SK-N-SH (cell line): ENCODE data around the gene MAPK14. TPM values are rescaled to one million over a fixed set of nuclear protein-coding genes. Genes with fewer than 3 reads are reported as not detected.
"Not testable (repeated sequence)": the region's sequence is repeated elsewhere in the genome, so short reads cannot be mapped to it uniquely, and the experiment has no call there.

Experiments
- CTCF ChIA-PET: fragments of 300-600, 350-600 bp; formaldehyde crosslinking; extraction: SDS; loops from one replicate; lab custom pipeline; 2021; lab: Yijun Ruan, JAX
- POLR2A ChIA-PET: fragments of 350-600 bp; sonication (Branson Sonifier 250); formaldehyde crosslinking; extraction: SDS; loops from one replicate; lab custom pipeline; 2020; ENCODE audit warnings: antibody characterized with exemption, inconsistent platforms; lab: Yijun Ruan, JAX
- DNase-seq: peaks from one replicate; pipeline ENCODE4 v3.0.0; 2012
- H2AFZ ChIP-seq: fragments of 200-600 bp; sonication (generic); 2 replicates; pipeline ENCODE4 v1.8.1; 2016; ENCODE audit warnings: antibody characterized with exemption, mild to moderate bottlenecking, low read depth
- H3F3A ChIP-seq: fragments of 200-600 bp; sonication (generic); replicated peaks from 2 replicates; pipeline ENCODE3; 2016; ENCODE audit warnings: antibody characterized with exemption, mild to moderate bottlenecking; ENCODE audit not compliant: insufficient read depth
- H3K27ac ChIP-seq, 2 experiments: fragments of 200-500 bp in 1 of 2; fragments of 200-600 bp in 1 of 2; sonication (Bioruptor generic) in 1 of 2; sonication (generic), shearing (Covaris generic) in 1 of 2; 2 replicates each; pipeline versions ENCODE4 v1.5.1 to v1.6.1; 2014 to 2016; ENCODE audit warnings: low read depth in 2 of 2, inconsistent platforms in 1 of 2, low read length in 1 of 2, mild to moderate bottlenecking in 1 of 2, mixed read lengths in 1 of 2
- H3K27me3 ChIP-seq: fragments of 200-600 bp; sonication (generic), shearing (Covaris generic); 2 replicates; pipeline ENCODE4 v1.6.1; 2016; ENCODE audit warnings: mixed run types; ENCODE audit not compliant: insufficient read depth
- H3K36me3 ChIP-seq, 2 experiments: fragments of 200-500 bp in 1 of 2; fragments of 200-600 bp in 1 of 2; sonication (Bioruptor generic) in 1 of 2; sonication (generic) in 1 of 2; replicated peaks in 1 of 2; 2 replicates each; pipeline versions ENCODE3 to v1.5.1; 2014 to 2016; ENCODE audit warnings: low read length in 1 of 2, mild to moderate bottlenecking in 1 of 2; ENCODE audit not compliant: insufficient read depth in 2 of 2, control insufficient read depth in 1 of 2
- H3K4me1 ChIP-seq, 2 experiments: fragments of 200-500 bp in 1 of 2; fragments of 200-600 bp in 1 of 2; sonication (Bioruptor generic) in 1 of 2; sonication (generic), shearing (Covaris generic) in 1 of 2; 2 replicates each; pipeline versions ENCODE4 v1.5.1 to v1.6.1; 2014 to 2016; ENCODE audit warnings: low read depth in 1 of 2, low read length in 1 of 2, mixed run types in 1 of 2; ENCODE audit not compliant: insufficient read depth in 2 of 2, control insufficient read depth in 1 of 2
- H3K4me2 ChIP-seq: fragments of 200-600 bp; sonication (generic), shearing (Covaris generic); 2 replicates; pipeline ENCODE4 v1.6.1; 2017; ENCODE audit warnings: mixed run types
- H3K4me3 ChIP-seq, 2 experiments: fragments of 200-500 bp in 1 of 2; fragments of 200-600 bp in 1 of 2; sonication (Bioruptor generic) in 1 of 2; sonication (generic), shearing (Covaris generic) in 1 of 2; 2 replicates each; pipeline versions ENCODE4 v1.5.1 to v1.8.1; 2014 to 2016; ENCODE audit warnings: low read depth in 2 of 2, inconsistent platforms in 1 of 2, low read length in 1 of 2, mild to moderate bottlenecking in 1 of 2, mixed read lengths in 1 of 2, moderate library complexity in 1 of 2
- H3K79me2 ChIP-seq: fragments of 200-600 bp; sonication (generic); 2 replicates; pipeline ENCODE4 v1.8.1; 2017; ENCODE audit warnings: mild to moderate bottlenecking; ENCODE audit not compliant: insufficient read depth
- H3K9ac ChIP-seq: fragments of 200-600 bp; sonication (generic); 2 replicates; pipeline ENCODE4 v1.6.1; 2017; ENCODE audit warnings: mixed run types
- H3K9me2 ChIP-seq: fragments of 200-600 bp; sonication (generic); 2 replicates; pipeline ENCODE4 v1.6.1; 2017; ENCODE audit warnings: mixed run types
- H3K9me3 ChIP-seq: fragments of 200-600 bp; sonication (generic); 2 replicates; pipeline ENCODE4 v1.6.1; 2017; ENCODE audit warnings: mixed run types, mild to moderate bottlenecking, moderate library complexity
- H4K20me1 ChIP-seq: fragments of 200-600 bp; sonication (generic); 2 replicates; pipeline ENCODE4 v1.6.1; 2017; ENCODE audit warnings: mild to moderate bottlenecking, mixed run types; ENCODE audit not compliant: insufficient read depth
- CHD2 ChIP-seq: fragments of 150-350 bp; IDR thresholded peaks from 2 replicates; pipeline ENCODE4 v1.6.1; 2018; ENCODE audit warnings: low read length; ENCODE audit not compliant: partially characterized antibody
- ELF1 ChIP-seq: IDR thresholded peaks from 2 replicates; pipeline ENCODE4 v1.4.0; 2012
- EP300 ChIP-seq, 2 experiments: IDR thresholded peaks; 2 replicates each; pipeline versions ENCODE4 v1.4.0 to v1.6.1; 2012; ENCODE audit warnings: borderline replicate concordance in 1 of 2, low read depth in 1 of 2, low read length in 1 of 2
- FOSL2 ChIP-seq: IDR thresholded peaks from 2 replicates; pipeline ENCODE4 v1.4.0; 2012; ENCODE audit warnings: low read depth, mild to moderate bottlenecking, moderate library complexity, borderline replicate concordance
- FOXM1 ChIP-seq: IDR thresholded peaks from 2 replicates; pipeline ENCODE4 v1.4.0; 2012; ENCODE audit warnings: low read depth, mild to moderate bottlenecking
- GABPA ChIP-seq: IDR thresholded peaks from 2 replicates; pipeline ENCODE4 v1.4.0; 2012; ENCODE audit warnings: low read depth, mild to moderate bottlenecking
- GATA2 ChIP-seq: sonication (generic); formaldehyde crosslinking; IDR thresholded peaks from 2 replicates; pipeline ENCODE4 v1.5.0; 2020; ENCODE audit warnings: mild to moderate bottlenecking, missing genetic modification reagents
- IRF3 ChIP-seq: fragments of 150-350 bp; IDR thresholded peaks from 2 replicates; pipeline ENCODE4 v1.6.1; 2016; ENCODE audit warnings: mild to moderate bottlenecking, low read depth, low read length
- MAX ChIP-seq: IDR thresholded peaks from 2 replicates; pipeline ENCODE4 v1.4.0; 2012; ENCODE audit warnings: low read depth
- MEF2A ChIP-seq: IDR thresholded peaks from 2 replicates; pipeline ENCODE4 v1.4.0; 2012; ENCODE audit warnings: low read depth, borderline replicate concordance
- NFIC ChIP-seq: IDR thresholded peaks from 2 replicates; pipeline ENCODE4 v1.4.0; 2012; ENCODE audit warnings: borderline replicate concordance
- RCOR1 ChIP-seq: fragments of 150-350 bp; IDR thresholded peaks from 2 replicates; pipeline ENCODE4 v1.6.1; 2017; ENCODE audit warnings: antibody characterized with exemption, low read length
- TCF12 ChIP-seq: IDR thresholded peaks from 2 replicates; pipeline ENCODE4 v1.4.0; 2012
- USF1 ChIP-seq: IDR thresholded peaks from 2 replicates; pipeline ENCODE4 v1.4.0; 2012; ENCODE audit warnings: low read depth, borderline replicate concordance
- USF2 ChIP-seq: fragments of 150-350 bp; IDR thresholded peaks from 2 replicates; pipeline ENCODE4 v1.6.1; 2017; ENCODE audit warnings: antibody characterized with exemption, low read length, low read depth, borderline replicate concordance
- ZBTB33 ChIP-seq: IDR thresholded peaks from 2 replicates; pipeline ENCODE4 v1.4.0; 2012; ENCODE audit warnings: low read depth, borderline replicate concordance
- WGBS: methylation state at CpG from one replicate; pipeline ENCODE4 v1.1.6; 2017; ENCODE audit warnings: low lambda C conversion rate; 5-methylcytosine and 5-hydroxymethylcytosine counted together
- polyA plus RNA-seq, 3 experiments: library from polyadenylated mRNA; depleted of rRNA; stranded (reverse); fragments of >200 nt; gene quantifications; 2 replicates each; pipeline ENCODE4 v1.2.3, GENCODE V29; 2012
- TF ChIP-seq, protein P1 (sequence below): IDR thresholded peaks from 2 replicates; pipeline ENCODE4; 2012

MAPK14 gene
- polyA plus RNA-seq, 1 of the 3 experiments (the other 2 are of a cell fraction): 19.8 TPM

- H3K79me2 ChIP-seq, H3K27me3 ChIP-seq, H2AFZ ChIP-seq, H3K9ac ChIP-seq, H3K4me3 ChIP-seq, H3K9me2 ChIP-seq, H4K20me1 ChIP-seq, H3K4me2 ChIP-seq, H3K4me1 ChIP-seq, H3K36me3 ChIP-seq, POLR2A ChIA-PET, H3K27ac ChIP-seq, DNase-seq, H3F3A ChIP-seq, H3K9me3 ChIP-seq: not testable (repeated sequence)
- 100% methylated on average over 1 of the region's 1 CpG for WGBS
- CTCF ChIA-PET: interaction anchor here (1.8 kb wide), 1 partner anchor 47 kb away, joined by 6 read pairs; the partner anchor contains the start of gene MAPK14
Measured at GRCh38 chr6:35980126-35980525, 47.5 kb upstream of the MAPK14 start.

DNA sequence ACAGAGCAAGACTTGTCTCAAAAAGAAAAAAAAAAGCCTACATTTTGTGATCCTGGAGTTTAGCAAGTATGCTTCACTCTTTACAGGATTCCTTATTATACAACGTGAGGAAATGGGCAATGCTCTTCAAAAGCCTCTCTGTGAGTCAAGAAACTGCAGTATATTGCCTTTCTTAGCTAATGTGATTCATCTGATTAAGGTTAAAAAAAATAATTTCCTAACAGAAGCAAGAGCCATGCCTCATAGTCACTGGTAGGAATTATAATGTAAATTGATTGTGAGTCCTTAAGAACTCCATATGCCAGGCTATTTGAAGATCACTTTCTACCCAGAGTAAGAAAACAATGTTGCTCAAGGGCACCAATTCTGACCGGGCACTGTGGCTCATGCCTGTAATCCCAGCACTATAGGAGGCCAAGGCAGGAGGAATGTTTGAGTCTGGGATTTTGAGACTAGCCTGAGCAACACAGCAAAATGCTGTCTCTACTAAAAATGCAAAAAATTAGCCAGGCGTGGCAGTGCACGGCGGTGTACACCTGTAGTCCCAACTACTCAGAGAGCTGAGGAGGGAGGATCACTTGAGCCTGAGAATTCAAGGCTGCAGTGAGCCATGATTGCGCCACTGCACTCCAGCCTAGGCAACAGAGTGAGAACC lies 46.5 kb upstream of the MAPK14 start:
- H4K20me1 ChIP-seq: no peaks in the 10 kb centered on the region
- WGBS: 78% methylated on average over 6 of the region's 6 CpGs
- no peak overlapping the region for H2AFZ ChIP-seq
- H3K9me2 ChIP-seq: no peaks in the 10 kb centered on the region
- no peaks in the 10 kb centered on the region for H3K4me1 ChIP-seq
- no peak overlapping the region for H3K4me3 ChIP-seq
- TF ChIP-seq MEF2A: no peak
- TF ChIP-seq FOSL2: no peak
- no peak for TF ChIP-seq USF2
- TF ChIP-seq USF1: no peak
- no peak for TF ChIP-seq RCOR1
- no peak for TF ChIP-seq NFIC
- TF ChIP-seq, all 33 proteins: peak for 0
- Histone ChIP-seq H3K4me2 (no peak overlapping the region), H3K9me3 (no peaks in the 10 kb centered on the region), H3K27me3 (no peaks in the 10 kb centered on the region; the same call in 1 of the 2 replicates), H3K79me2 (no peaks in the 10 kb centered on the region), H3K36me3 (no peaks in the 10 kb centered on the region), H3K9ac (no peak overlapping the region), H3F3A (no peaks in the 10 kb centered on the region), H3K27ac (no peak overlapping the region)
- no peak for DNase-seq
- POLR2A ChIA-PET: no interaction called here
- CTCF ChIA-PET: no interaction called here

DNA sequence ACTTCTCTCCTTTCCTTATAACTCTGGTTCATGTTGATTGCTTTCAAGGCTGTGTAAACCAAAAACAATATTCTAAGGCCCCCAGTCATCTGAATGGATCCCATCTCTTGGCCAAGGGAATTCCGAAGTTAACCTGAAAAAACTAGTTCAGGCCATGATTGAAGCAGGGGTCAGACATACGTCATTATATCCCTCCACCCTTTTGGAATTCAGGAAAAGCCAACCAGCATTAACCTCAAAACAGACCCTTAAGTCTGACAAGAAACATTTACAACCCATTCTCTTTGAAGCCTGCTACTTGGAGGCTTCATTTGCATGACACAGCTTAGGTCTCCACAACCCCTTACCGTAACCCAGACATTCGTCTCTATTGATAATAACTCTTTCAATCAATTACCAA lies 42.9 kb upstream of the MAPK14 start:
- Histone ChIP-seq H3K4me1 (no peaks in the 10 kb centered on the region), H3K9ac (no peak overlapping the region), H3K4me2 (no peak overlapping the region), H3F3A (no peaks in the 10 kb centered on the region), H3K36me3 (no peaks in the 10 kb centered on the region), H3K9me3 (no peaks in the 10 kb centered on the region), H2AFZ (no peak overlapping the region), H3K79me2 (no peaks in the 10 kb centered on the region), H4K20me1 (no peaks in the 10 kb centered on the region), H3K9me2 (no peaks in the 10 kb centered on the region), H3K4me3 (no peak overlapping the region), H3K27ac (no peak overlapping the region), H3K27me3 (no peaks in the 10 kb centered on the region; the same call in 1 of the 2 replicates)
- CTCF ChIA-PET: no interaction called here
- 66% methylated on average over 4 of the region's 4 CpGs for WGBS
- no peak for DNase-seq
- POLR2A ChIA-PET: no interaction called here
- TF ChIP-seq TCF12 (no peak), EP300 (IDR thresholded peaks at IDR 0.05; ENCODE audit: borderline replicate concordance in 1 of 2, low read depth in 1 of 2, low read length in 1 of 2) (no peak), RCOR1 (no peak), ZBTB33 (no peak), ELF1 (no peak), GATA2 (CRISPR knock-in tag) (no peak), MAX (no peak), CHD2 (no peak), FOXM1 (no peak), IRF3 (no peak), FOSL2 (no peak), MEF2A (no peak), GABPA (no peak)
- TF ChIP-seq, protein P1, sequence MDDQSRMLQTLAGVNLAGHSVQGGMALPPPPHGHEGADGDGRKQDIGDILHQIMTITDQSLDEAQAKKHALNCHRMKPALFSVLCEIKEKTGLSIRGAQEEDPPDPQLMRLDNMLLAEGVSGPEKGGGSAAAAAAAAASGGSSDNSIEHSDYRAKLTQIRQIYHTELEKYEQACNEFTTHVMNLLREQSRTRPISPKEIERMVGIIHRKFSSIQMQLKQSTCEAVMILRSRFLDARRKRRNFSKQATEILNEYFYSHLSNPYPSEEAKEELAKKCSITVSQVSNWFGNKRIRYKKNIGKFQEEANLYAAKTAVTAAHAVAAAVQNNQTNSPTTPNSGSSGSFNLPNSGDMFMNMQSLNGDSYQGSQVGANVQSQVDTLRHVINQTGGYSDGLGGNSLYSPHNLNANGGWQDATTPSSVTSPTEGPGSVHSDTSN: no peak
